AG04450 (cell line): ENCODE results near the gene COL11A2. TPM values are rescaled to one million over a fixed set of nuclear protein-coding genes. Genes with fewer than 3 reads are reported as not detected.
A peak's percentile ranks its signal among the peaks of the same experiment; 100 is the strongest.

Experiments used
- CTCF ChIA-PET: fragments of 300-600, 350-600 bp; formaldehyde crosslinking; extraction: SDS; loops from one replicate; lab custom pipeline; 2022; ENCODE audit warnings: antibody characterized with exemption, inconsistent platforms; lab: Charles Lee
- POLR2A ChIA-PET: fragments of 350-600 bp; formaldehyde crosslinking; extraction: SDS; loops from one replicate; lab custom pipeline; 2021; ENCODE audit warnings: antibody characterized with exemption, inconsistent platforms; lab: Yijun Ruan, JAX
- DNase-seq: peaks from one replicate; pipeline ENCODE4 v3.0.0-alpha.2; 2011; ENCODE audit warnings: low read depth, low spot score
- H3K27ac ChIP-seq: one replicate; pipeline ENCODE4 v1.5.1; 2012; ENCODE audit warnings: low read depth, low read length, control low read depth
- H3K27me3 ChIP-seq: one replicate; pipeline ENCODE4 v1.6.0; 2012; ENCODE audit warnings: low read length; ENCODE audit not compliant: control insufficient read depth, insufficient read depth
- H3K4me3 ChIP-seq: 2 replicates; pipeline ENCODE4 v1.5.1; 2011; ENCODE audit warnings: mild to moderate bottlenecking, low read depth, low read length, control low read depth
- H3K9me3 ChIP-seq: 2 replicates; pipeline ENCODE4 v1.5.1; 2012; ENCODE audit warnings: low read length; ENCODE audit not compliant: control insufficient read depth, insufficient read depth
- CTCF ChIP-seq: IDR thresholded peaks from 2 replicates; pipeline ENCODE4 v1.5.1; 2011; ENCODE audit warnings: low read depth, low read length, control low read depth, inconsistent platforms
- polyA plus RNA-seq: library from polyadenylated mRNA; depleted of rRNA; stranded (reverse); fragments of >200 nt; gene quantifications from 2 replicates; pipeline ENCODE4 v1.2.3, GENCODE V29; 2011

Gene COL11A2
- polyA plus RNA-seq, 1 experiment, result 0.26 TPM

- no peaks in the 10 kb centered on the region; the same call in 1 of the 2 replicates for H3K9me3 ChIP-seq
- ChIA-PET CTCF (interaction anchor here (2.6 kb wide), 1 partner anchor 41 kb away, joined by 22 read pairs; no protein-coding TSS in a partner anchor), POLR2A (interaction anchor here (0.6 to 2.3 kb wide), 6 partner anchors 10 to 264 kb away, joined by 3 to 13 read pairs (median 4); partner anchors contain the start of genes RPS18 and VPS52)
- peak overlapping the region; percentile 91 for H3K27ac ChIP-seq
- no peak for TF ChIP-seq CTCF
- H3K4me3 ChIP-seq, result peak overlapping the region; percentile 78
- H3K27me3 ChIP-seq, result no peaks in the 10 kb centered on the region
- no peak for DNase-seq
These were observed 15.4 kb upstream of the COL11A2 start for GRCh38 chr6:33207552-33208090.

- peak overlapping the region; percentile 78 for H3K4me3 ChIP-seq
- ChIA-PET CTCF (interaction anchor here (2.6 kb wide), 1 partner anchor 41 kb away, joined by 22 read pairs; no protein-coding TSS in a partner anchor), POLR2A (interaction anchor here (1.0 to 2.3 kb wide), 3 partner anchors 65 to 264 kb away, joined by 3 to 13 read pairs (median 3); partner anchors contain the start of genes RPS18 and VPS52)
- H3K27ac ChIP-seq, result peak overlapping the region; percentile 57
- H3K27me3 ChIP-seq, result no peaks in the 10 kb centered on the region
- TF ChIP-seq CTCF, result no peak
- H3K9me3 ChIP-seq, result no peaks in the 10 kb centered on the region; the same call in 1 of the 2 replicates
- DNase-seq, result no peak
These were observed 14.7 kb upstream of the COL11A2 start for GRCh38 chr6:33206864-33207551.

GRCh38 chr6:33206027-33206863 is 14.0 kb upstream of the COL11A2 start:
- no peaks in the 10 kb centered on the region; the same call in 1 of the 2 replicates for H3K9me3 ChIP-seq
- TF ChIP-seq CTCF, result no peak
- no peak overlapping the region for H3K4me3 ChIP-seq
- no peaks in the 10 kb centered on the region for H3K27me3 ChIP-seq
- ChIA-PET CTCF (no interaction called here), POLR2A (interaction anchor here (1.0 kb wide), 1 partner anchor 235 kb away, joined by 3 read pairs; no protein-coding TSS in a partner anchor)
- no peak for DNase-seq
- peak overlapping the region; percentile 25 for H3K27ac ChIP-seq

GRCh38 chr6:33205191-33206026 is 13.1 kb upstream of the COL11A2 start:
- Histone ChIP-seq H3K27me3 (no peaks in the 10 kb centered on the region), H3K9me3 (no peaks in the 10 kb centered on the region; the same call in 1 of the 2 replicates), H3K27ac (peak overlapping the region; percentile 57), H3K4me3 (peak overlapping the region; percentile 76)
- ChIA-PET POLR2A (interaction anchor here (0.5 to 1.6 kb wide), 3 partner anchors 41 to 234 kb away, joined by 3 to 5 read pairs (median 3); no protein-coding TSS in a partner anchor), CTCF (interaction anchor here (1.3 kb wide), 1 partner anchor 272 kb away, joined by 3 read pairs; no protein-coding TSS in a partner anchor)
- no peak for TF ChIP-seq CTCF
- no peak for DNase-seq
